ENCODE data around the gene MVD. TPM values are rescaled to one million over a fixed set of nuclear protein-coding genes. Genes with fewer than 3 reads are reported as not detected.

The MVD gene
- polyA plus RNA-seq, 3 donors: 9.0 to 17.9 (median 12.2) TPM

DNA sequence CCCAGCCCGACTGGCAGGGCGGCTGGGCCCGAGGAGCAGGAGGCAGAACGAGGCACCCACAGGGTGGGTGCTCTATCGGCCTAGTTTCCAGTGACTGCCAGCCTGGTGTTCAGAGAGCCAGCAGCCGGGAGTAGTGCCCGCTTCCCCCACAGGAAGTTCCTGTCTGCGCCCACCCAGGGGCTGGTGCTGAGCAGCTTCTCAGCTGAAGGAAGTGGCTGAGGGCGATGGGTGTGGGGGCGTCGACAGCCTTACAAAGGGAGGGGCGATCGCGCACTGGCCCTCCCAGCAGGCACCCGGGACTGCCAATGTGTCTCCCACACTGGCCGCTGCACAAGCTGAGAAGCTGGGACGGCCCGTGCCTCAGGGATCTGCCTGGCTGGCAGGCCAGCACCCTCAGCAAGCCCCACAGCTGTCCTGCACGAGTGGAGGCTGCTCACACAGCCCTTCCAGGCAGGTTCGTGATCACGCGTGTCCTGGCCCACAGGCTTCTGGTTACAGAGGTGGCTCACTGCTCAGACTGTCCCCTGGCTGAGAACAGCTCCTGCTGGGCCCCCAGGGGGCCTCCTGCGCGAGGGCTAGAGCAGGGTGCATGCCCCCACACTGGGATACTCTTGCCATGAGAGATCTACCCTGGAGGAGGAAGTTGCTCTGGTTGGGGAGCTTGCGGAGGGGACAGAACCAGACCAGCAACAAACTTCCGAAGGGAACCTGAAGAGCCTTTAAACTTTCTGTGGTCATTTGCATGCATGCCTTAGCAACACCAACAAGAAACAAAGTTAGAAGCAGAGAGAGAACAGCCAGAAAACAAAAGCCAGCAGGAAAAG lies 40.8 kb upstream of the MVD start:
- peak overlapping the region; percentile 83 for H3K4me2 ChIP-seq (replicated peaks; ENCODE audit: extremely low read depth, low read length, poor library complexity, severe bottlenecking)
- no peaks in the 10 kb centered on the region for H3K9me3 ChIP-seq (replicated peaks in 1 of 2; ENCODE audit: control insufficient read depth in 1 of 2, insufficient read depth in 1 of 2, low read length in 2 of 2)
- H3K4me3 Mint-ChIP-seq: peak overlapping the region; percentile 99
- peak overlapping the region; percentile 84 to 88 for H3K27ac ChIP-seq (ENCODE audit: low read depth in 1 of 2, low read length in 2 of 2)
- peaks cover 18 to 19% of the 10 kb centered on the region in 2 donors for H3K36me3 ChIP-seq (replicated peaks in 1 of 2; ENCODE audit: control insufficient read depth in 1 of 2, insufficient read depth in 2 of 2, low read length in 2 of 2)
- intact Hi-C loops (cut with micrococcal nuclease): loop anchor here (2.0 to 10.0 kb wide), 4 partner anchors 41 to 749 kb away; partner anchors contain the start of genes MVD (in 2 of the 2), BANP (in 1 of the 2) and ZC3H18 (in 1 of the 2)
- H3K27ac Mint-ChIP-seq: peak overlapping the region; percentile 90 to 99 (median 98)
- no peaks in the 10 kb centered on the region for H3K27me3 ChIP-seq (ENCODE audit: control insufficient read depth in 2 of 2, insufficient read depth in 2 of 2, low read length in 2 of 2)
- TF ChIP-seq, protein P1, sequence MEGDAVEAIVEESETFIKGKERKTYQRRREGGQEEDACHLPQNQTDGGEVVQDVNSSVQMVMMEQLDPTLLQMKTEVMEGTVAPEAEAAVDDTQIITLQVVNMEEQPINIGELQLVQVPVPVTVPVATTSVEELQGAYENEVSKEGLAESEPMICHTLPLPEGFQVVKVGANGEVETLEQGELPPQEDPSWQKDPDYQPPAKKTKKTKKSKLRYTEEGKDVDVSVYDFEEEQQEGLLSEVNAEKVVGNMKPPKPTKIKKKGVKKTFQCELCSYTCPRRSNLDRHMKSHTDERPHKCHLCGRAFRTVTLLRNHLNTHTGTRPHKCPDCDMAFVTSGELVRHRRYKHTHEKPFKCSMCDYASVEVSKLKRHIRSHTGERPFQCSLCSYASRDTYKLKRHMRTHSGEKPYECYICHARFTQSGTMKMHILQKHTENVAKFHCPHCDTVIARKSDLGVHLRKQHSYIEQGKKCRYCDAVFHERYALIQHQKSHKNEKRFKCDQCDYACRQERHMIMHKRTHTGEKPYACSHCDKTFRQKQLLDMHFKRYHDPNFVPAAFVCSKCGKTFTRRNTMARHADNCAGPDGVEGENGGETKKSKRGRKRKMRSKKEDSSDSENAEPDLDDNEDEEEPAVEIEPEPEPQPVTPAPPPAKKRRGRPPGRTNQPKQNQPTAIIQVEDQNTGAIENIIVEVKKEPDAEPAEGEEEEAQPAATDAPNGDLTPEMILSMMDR (IDR thresholded peaks at IDR 0.05): no peak
- peaks cover 23 to 39% of the 10 kb centered on the region in 2 donors for H3K36me3 Mint-ChIP-seq
- WGBS (ENCODE audit: insufficient coverage): 2% methylated on average over 24 of the region's 26 CpGs
- H3K27me3 Mint-ChIP-seq (ENCODE audit: low read depth in 3 of 3): peaks cover 0 to 4% (median 3%) of the 10 kb centered on the region in 3 donors
- DNase-seq: peak; percentile 56 to 75 (median 64)
- peaks cover 0 to 2% (median 0%) of the 10 kb centered on the region in 7 donors for H3K9me3 Mint-ChIP-seq
- H4K20me1 ChIP-seq (ENCODE audit: insufficient read depth, low read length): peaks cover 33% of the 10 kb centered on the region
- H2AFZ ChIP-seq (ENCODE audit: insufficient read depth, low read depth, low read length, poor library complexity, severe bottlenecking): no peak overlapping the region
- peak overlapping the region; percentile 78 to 96 (median 93) for H3K4me3 ChIP-seq (replicated peaks in 1 of 3; ENCODE audit: low read depth in 2 of 3, low read length in 3 of 3)
- peaks cover 63% of the 10 kb centered on the region for H3K4me1 Mint-ChIP-seq
- H3K79me2 ChIP-seq (ENCODE audit: insufficient read depth, low read length): peaks cover 79% of the 10 kb centered on the region
- peaks cover 72 to 82% of the 10 kb centered on the region in 2 donors for H3K4me1 ChIP-seq (ENCODE audit: control insufficient read depth in 1 of 2, insufficient read depth in 2 of 2, low read length in 2 of 2)
- H3K9ac ChIP-seq (ENCODE audit: insufficient read depth, low read length, poor library complexity, severe bottlenecking): peak overlapping the region; percentile 79

DNA sequence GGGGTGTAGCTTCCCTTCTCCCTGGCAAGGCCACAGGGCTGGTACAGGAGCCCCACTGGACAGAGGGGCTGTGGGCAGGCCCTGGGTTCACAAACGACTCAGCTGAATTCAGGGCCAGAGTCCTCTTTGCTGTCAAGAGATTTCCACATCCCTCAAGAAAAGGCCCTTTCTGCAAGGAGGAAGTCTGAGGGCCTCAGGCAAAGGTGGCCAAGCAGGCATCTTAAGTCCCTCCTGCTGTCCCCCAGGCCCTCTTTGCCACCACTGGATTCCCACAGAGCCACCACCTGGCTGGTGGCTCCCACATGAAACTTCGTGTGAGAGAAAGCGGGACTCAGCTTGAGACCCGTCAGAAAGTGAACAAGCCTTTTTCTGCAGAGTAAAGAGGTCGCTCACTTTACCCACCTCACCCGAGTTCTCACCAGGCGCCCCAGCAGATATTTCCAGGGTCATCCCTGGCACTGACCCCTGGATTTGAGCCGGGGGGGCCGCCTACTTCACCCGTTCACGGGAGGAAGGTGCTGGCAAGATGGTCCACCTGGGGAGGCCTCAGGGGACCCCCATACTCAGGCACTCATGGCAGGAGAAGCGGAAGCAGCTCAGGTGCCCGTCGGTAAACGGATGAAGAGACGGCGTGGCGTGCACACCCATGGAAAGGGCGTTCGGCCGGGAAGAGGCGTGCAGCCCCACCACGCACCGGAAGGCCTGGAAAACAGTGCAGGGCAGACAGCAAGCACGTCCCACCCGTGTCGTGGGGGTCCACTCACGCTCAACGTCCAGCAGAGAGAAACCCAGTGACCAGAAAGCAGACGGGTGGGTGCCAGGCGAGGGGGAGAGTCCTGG lies 39.7 kb upstream of the MVD start:
- Histone ChIP-seq H3K4me3 (replicated peaks in 1 of 3; ENCODE audit: low read depth in 2 of 3, low read length in 3 of 3) (peak overlapping the region; percentile 78 to 96 (median 93)), H4K20me1 (ENCODE audit: insufficient read depth, low read length) (peaks cover 44% of the 10 kb centered on the region), H3K27me3 (ENCODE audit: control insufficient read depth in 2 of 2, insufficient read depth in 2 of 2, low read length in 2 of 2) (no peaks in the 10 kb centered on the region), H3K4me2 (replicated peaks; ENCODE audit: extremely low read depth, low read length, poor library complexity, severe bottlenecking) (peak overlapping the region; percentile 83), H3K27ac (ENCODE audit: low read depth in 1 of 2, low read length in 2 of 2) (peak overlapping the region; percentile 84 to 88), H2AFZ (ENCODE audit: insufficient read depth, low read depth, low read length, poor library complexity, severe bottlenecking) (no peak overlapping the region), H3K79me2 (ENCODE audit: insufficient read depth, low read length) (peaks cover 90% of the 10 kb centered on the region), H3K9me3 (replicated peaks in 1 of 2; ENCODE audit: control insufficient read depth in 1 of 2, insufficient read depth in 1 of 2, low read length in 2 of 2) (no peaks in the 10 kb centered on the region), H3K9ac (ENCODE audit: insufficient read depth, low read length, poor library complexity, severe bottlenecking) (peak overlapping the region; percentile 79), H3K4me1 (ENCODE audit: control insufficient read depth in 1 of 2, insufficient read depth in 2 of 2, low read length in 2 of 2) (peaks cover 72 to 79% of the 10 kb centered on the region in 2 donors), H3K36me3 (replicated peaks in 1 of 2; ENCODE audit: control insufficient read depth in 1 of 2, insufficient read depth in 2 of 2, low read length in 2 of 2) (peaks cover 29 to 30% of the 10 kb centered on the region in 2 donors)
- Mint-ChIP-seq H3K27ac (peak overlapping the region; percentile 90 to 99 (median 98)), H3K36me3 (peaks cover 33 to 50% of the 10 kb centered on the region in 2 donors), H3K4me3 (peak overlapping the region; percentile 99), H3K27me3 (ENCODE audit: low read depth in 3 of 3) (peaks cover 0 to 4% (median 2%) of the 10 kb centered on the region in 3 donors), H3K4me1 (peaks cover 65% of the 10 kb centered on the region), H3K9me3 (peaks cover 0 to under 1% (median 0%) of the 10 kb centered on the region in 7 donors)
- intact Hi-C loops (cut with micrococcal nuclease): loop anchor here (5.0 to 10.0 kb wide), 3 partner anchors 40 to 748 kb away; partner anchors contain the start of genes MVD (in 2 of the 2) and BANP (in 1 of the 2)
- 43% methylated on average over 29 of the region's 31 CpGs for WGBS (ENCODE audit: insufficient coverage)
- DNase-seq: peak; percentile 64 to 70 (median 67)
- TF ChIP-seq, protein P1 (IDR thresholded peaks at IDR 0.05): no peak

All from CD14-positive monocyte (primary cell).